ENCODE results near the gene CCDC18.

The CCDC18 gene

GRCh38 chr1:93304716-93305138 is 124.2 kb downstream of the CCDC18 start:
- peak; percentile 72 for DNase-seq (ENCODE audit: low spot score)

DNA sequence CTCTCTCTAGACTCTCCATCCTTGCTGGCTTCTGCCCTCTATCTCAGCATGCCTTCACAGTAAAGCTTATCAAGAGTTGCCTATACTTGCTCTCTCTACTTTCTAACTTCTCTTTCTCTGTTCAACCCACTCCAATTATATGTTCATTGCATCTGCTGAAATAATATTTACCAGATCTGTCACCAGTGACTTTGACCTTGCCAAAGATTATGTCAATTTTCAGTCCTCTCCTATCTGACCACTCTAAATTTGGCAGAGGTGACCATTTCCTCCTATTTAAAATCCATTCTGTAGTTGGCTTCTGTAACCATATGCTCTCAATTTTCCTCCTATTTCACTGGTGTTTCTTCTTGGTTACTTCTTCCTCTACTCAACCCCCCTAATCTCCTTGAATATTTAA is 126.4 kb downstream of the CCDC18 start:
- DNase-seq (ENCODE audit: low spot score) = no peak

DNA sequence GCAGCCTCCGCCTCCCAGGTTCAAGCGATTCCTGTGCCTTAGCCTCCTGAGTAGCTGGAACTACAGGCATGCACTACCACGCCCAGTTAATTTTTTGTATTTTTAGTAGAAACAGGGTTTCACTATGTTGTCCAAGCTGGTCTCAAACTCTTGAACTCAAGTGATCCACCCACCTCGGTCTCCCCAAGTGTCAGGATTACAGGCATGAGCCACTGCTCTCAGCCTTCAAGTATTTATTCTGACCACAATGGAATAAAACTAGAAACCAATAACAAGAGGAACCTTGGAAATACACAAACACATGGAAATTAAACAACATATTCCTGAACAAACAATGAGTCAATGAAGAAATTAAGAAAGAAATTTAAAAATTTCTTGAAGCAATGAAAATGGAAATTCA is 132.5 kb downstream of the CCDC18 start:
- DNase-seq (ENCODE audit: low spot score) = no peak

DNA sequence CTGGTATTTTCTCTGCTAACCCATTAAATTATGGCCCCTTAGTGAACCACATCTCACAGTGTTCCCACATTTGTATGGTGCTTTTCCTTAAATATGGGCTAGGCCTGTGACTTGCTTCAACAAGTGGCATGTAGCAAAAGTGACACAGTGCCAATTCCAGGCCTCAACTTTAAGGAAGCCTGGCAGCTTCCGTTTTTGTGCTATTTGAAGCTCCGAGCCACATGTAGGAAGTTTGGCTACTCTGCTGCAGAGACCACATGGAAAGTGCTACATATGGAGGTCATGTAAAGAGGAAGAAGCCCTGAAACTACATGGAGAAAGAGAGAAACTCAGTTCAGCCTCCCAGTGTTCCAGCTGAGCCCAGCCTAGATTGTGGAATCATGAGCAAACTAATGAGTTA is 136.7 kb downstream of the CCDC18 start:
- DNase-seq (ENCODE audit: low spot score) = no peak

- DNase-seq (ENCODE audit: low spot score) = no peak
These were observed 137.4 kb downstream of the CCDC18 start for GRCh38 chr1:93317943-93318342.

- no peak for DNase-seq (ENCODE audit: low spot score)
These were observed 141.2 kb downstream of the CCDC18 start for GRCh38 chr1:93321720-93322119.

DNA sequence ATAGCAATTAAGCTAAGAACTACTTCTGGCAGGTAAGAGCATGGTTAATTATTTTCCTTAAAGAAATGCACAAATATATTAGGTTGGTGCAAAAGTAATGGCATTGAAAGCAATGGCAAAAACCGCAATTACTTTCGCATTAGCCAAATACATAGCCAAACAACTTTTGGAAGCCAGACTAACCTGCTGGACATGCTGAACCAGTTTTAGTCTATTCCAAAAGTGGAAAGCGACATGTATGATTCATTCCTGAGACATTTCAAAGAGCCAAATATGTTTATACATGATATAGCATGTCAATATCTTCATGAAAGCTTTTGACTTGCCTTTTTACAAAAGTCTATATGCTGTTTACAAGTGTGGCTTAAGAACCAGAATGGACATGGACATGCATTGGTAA is 141.8 kb downstream of the CCDC18 start:
- DNase-seq (ENCODE audit: low spot score) = no peak

GRCh38 chr1:93323185-93323820 is 142.8 kb downstream of the CCDC18 start:
- no peak for DNase-seq (ENCODE audit: low spot score)

DNA sequence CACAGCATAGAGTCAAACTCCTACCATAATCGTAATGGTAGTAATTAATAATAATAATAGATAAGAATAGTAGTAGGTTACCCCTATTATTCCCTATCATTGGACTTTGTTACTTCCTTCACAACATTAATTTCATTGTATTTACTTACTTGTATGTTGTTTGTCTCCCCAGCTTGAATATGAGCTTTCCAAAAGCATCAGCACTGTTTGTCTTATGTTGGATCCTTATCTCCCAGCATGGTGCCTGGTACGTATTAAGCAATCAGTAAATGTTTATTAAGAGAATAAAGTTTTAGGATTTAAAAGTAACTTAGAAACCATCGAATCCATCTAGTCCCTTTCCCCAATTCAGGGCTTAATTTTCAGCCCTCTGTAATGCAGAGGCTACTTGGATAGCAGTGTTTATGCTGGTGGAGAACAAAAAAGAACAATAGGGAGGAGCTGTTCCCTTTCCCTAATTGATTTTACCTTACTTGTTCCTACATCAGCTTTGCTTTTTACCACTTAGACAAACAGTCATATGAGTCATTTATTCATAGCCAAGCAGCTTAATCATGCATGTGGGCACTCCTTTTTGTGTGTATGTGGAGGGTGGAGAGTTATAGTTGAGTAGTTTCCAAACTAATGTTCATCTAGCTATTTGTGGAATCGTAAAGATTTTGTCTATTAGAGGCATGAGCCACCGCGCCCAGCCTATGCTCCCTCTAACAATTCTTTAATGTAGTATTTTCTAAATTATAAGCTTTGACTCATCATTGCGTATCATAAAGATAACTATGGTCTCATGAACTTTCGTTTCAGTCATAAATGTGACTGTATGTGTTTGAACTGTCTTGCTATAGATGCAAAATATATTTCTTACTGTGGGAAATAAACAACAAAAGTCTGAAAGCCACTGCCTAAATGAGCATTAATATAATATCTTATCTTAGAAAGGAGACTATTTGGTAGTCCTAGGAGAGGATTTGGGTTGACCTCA is 144.3 kb downstream of the CCDC18 start:
- peak; percentile 55 for DNase-seq (ENCODE audit: low spot score)

All from GM03348 (cell line).